Astrocyte (in vitro differentiated cells and primary cell): ENCODE measurements around the gene SMG5. TPM values are rescaled to one million over a fixed set of nuclear protein-coding genes. Genes with fewer than 3 reads are reported as not detected.

Experiments
- DNase-seq: peaks from one replicate; pipeline ENCODE4 v3.0.0-alpha.2; 2010; ENCODE audit warnings: low read depth
- FAIRE-seq: peaks from 2 replicates; lab custom pipeline; 2011; peaks lifted over from hg19 to GRCh38; lab: Jason Lieb, UNC
- H2AFZ ChIP-seq: 2 replicates; pipeline ENCODE4 v1.6.0; 2012; ENCODE audit warnings: low read depth, low read length, inconsistent platforms
- H3K27ac ChIP-seq: 2 replicates; pipeline ENCODE4 v1.5.1; 2011; ENCODE audit warnings: low read depth, low read length, inconsistent platforms
- H3K27me3 ChIP-seq: 2 replicates; pipeline ENCODE4 v1.6.0; 2011; ENCODE audit warnings: low read length, inconsistent platforms; ENCODE audit not compliant: insufficient read depth
- H3K36me3 ChIP-seq: 2 replicates; pipeline ENCODE4 v1.5.1; 2011; ENCODE audit warnings: low read length, inconsistent platforms; ENCODE audit not compliant: insufficient read depth
- H3K4me1 ChIP-seq: 2 replicates; pipeline ENCODE4 v1.5.1; 2011; ENCODE audit warnings: low read length, inconsistent platforms; ENCODE audit not compliant: insufficient read depth
- H3K4me2 ChIP-seq: 2 replicates; pipeline ENCODE4 v1.6.0; 2012; ENCODE audit warnings: low read length, inconsistent platforms
- H3K4me3 ChIP-seq: 2 replicates; pipeline ENCODE4 v1.5.1; 2011; ENCODE audit warnings: low read depth, mild to moderate bottlenecking, low read length, inconsistent platforms; ENCODE audit not compliant: insufficient read depth
- H3K79me2 ChIP-seq: 2 replicates; pipeline ENCODE4 v1.6.0; 2012; ENCODE audit warnings: mild to moderate bottlenecking, low read length, inconsistent platforms; ENCODE audit not compliant: insufficient read depth
- H3K9ac ChIP-seq: 2 replicates; pipeline ENCODE4 v1.6.0; 2012; ENCODE audit warnings: mild to moderate bottlenecking, low read length, inconsistent platforms
- H3K9me3 ChIP-seq: 2 replicates; pipeline ENCODE4 v1.5.1; 2012; ENCODE audit warnings: low read depth, mild to moderate bottlenecking, low read length, inconsistent platforms; ENCODE audit not compliant: insufficient read depth
- H4K20me1 ChIP-seq: 2 replicates; pipeline ENCODE4 v1.6.0; 2012; ENCODE audit warnings: low read length, inconsistent platforms; ENCODE audit not compliant: insufficient read depth
- H3K27ac Mint-ChIP-seq: one replicate; pipeline ENCODE4 v1.8.0; 2021; ENCODE audit warnings: mild to moderate bottlenecking, mixed read lengths; ENCODE audit not compliant: unreplicated experiment
- H3K27me3 Mint-ChIP-seq: one replicate; pipeline ENCODE4 v1.8.0; 2021; ENCODE audit warnings: low read depth, mixed read lengths; ENCODE audit not compliant: unreplicated experiment
- H3K36me3 Mint-ChIP-seq: one replicate; pipeline ENCODE4 v1.8.0; 2021; ENCODE audit warnings: low read depth, mixed read lengths; ENCODE audit not compliant: unreplicated experiment
- H3K4me1 Mint-ChIP-seq: one replicate; pipeline ENCODE4 v1.8.0; 2021; ENCODE audit warnings: low read depth, mixed read lengths; ENCODE audit not compliant: unreplicated experiment
- H3K4me3 Mint-ChIP-seq: one replicate; pipeline ENCODE4 v1.8.0; 2021; ENCODE audit warnings: mild to moderate bottlenecking, moderate library complexity, mixed read lengths; ENCODE audit not compliant: unreplicated experiment
- H3K9me3 Mint-ChIP-seq: one replicate; pipeline ENCODE4 v1.8.0; 2021; ENCODE audit warnings: mild to moderate bottlenecking, mixed read lengths; ENCODE audit not compliant: unreplicated experiment
- CTCF ChIP-seq: IDR thresholded peaks from 2 replicates; pipeline ENCODE4 v1.5.1; 2011; ENCODE audit warnings: low read depth, mild to moderate bottlenecking, inconsistent platforms, low read length, moderate library complexity; ENCODE audit not compliant: insufficient read depth
- EZH2 ChIP-seq: IDR thresholded peaks from 2 replicates; pipeline ENCODE4 v1.6.1; 2012; ENCODE audit warnings: mild to moderate bottlenecking, low read length, inconsistent platforms; ENCODE audit not compliant: insufficient read depth
- total RNA-seq: library from RNA; stranded (reverse); gene quantifications from 2 replicates; pipeline ENCODE4 v1.2.1, GENCODE V29; 2021

Gene SMG5
- total RNA-seq, 1 donor from 2014 or later = 81.4 TPM

- DNase-seq (no peak), FAIRE-seq (no peak)
- Histone ChIP-seq H3K9ac (no peak overlapping the region), H3K27me3 (no peaks in the 10 kb centered on the region), H3K27ac (no peak overlapping the region), H3K79me2 (peaks cover 28% of the 10 kb centered on the region), H3K9me3 (no peaks in the 10 kb centered on the region), H3K4me2 (no peak overlapping the region), H3K4me3 (no peak overlapping the region), H2AFZ (no peak overlapping the region), H4K20me1 (peaks cover 10% of the 10 kb centered on the region), H3K36me3 (peaks cover 6% of the 10 kb centered on the region), H3K4me1 (peaks cover 5% of the 10 kb centered on the region)
- Mint-ChIP-seq H3K36me3 (peaks cover 33% of the 10 kb centered on the region), H3K4me1 (peaks cover 4% of the 10 kb centered on the region), H3K27me3 (no peaks in the 10 kb centered on the region), H3K4me3 (no peak overlapping the region), H3K27ac (no peak overlapping the region), H3K9me3 (no peaks in the 10 kb centered on the region)
- no peak for TF ChIP-seq CTCF
These were observed 71.4 kb downstream of the SMG5 start for GRCh38 chr1:156211243-156211642.

GRCh38 chr1:156204686-156205085, 77.9 kb downstream of the SMG5 start:
- FAIRE-seq (no peak), DNase-seq (no peak)
- no peaks in the 10 kb centered on the region for H3K4me1 Mint-ChIP-seq
- no peak overlapping the region for H2AFZ ChIP-seq
- no peak overlapping the region for H3K4me3 ChIP-seq
- peaks cover 21% of the 10 kb centered on the region for H3K36me3 ChIP-seq
- TF ChIP-seq CTCF (no peak), EZH2 (no peak)
- peaks cover 40% of the 10 kb centered on the region for H3K79me2 ChIP-seq
- no peaks in the 10 kb centered on the region for H3K9me3 ChIP-seq
- no peaks in the 10 kb centered on the region for H3K9me3 Mint-ChIP-seq
- H3K4me3 Mint-ChIP-seq = no peak overlapping the region
- H3K27me3 Mint-ChIP-seq = no peaks in the 10 kb centered on the region
- H3K4me1 ChIP-seq = peaks cover 6% of the 10 kb centered on the region
- H3K36me3 Mint-ChIP-seq = peaks cover 21% of the 10 kb centered on the region
- H3K4me2 ChIP-seq = no peak overlapping the region
- H3K27ac ChIP-seq = no peak overlapping the region
- no peak overlapping the region for H3K9ac ChIP-seq
- peaks cover 45% of the 10 kb centered on the region for H4K20me1 ChIP-seq
- H3K27ac Mint-ChIP-seq = no peak overlapping the region
- no peaks in the 10 kb centered on the region for H3K27me3 ChIP-seq

GRCh38 chr1:156203331-156203730, 79.3 kb downstream of the SMG5 start:
- H4K20me1 ChIP-seq = peaks cover 58% of the 10 kb centered on the region
- no peak overlapping the region for H3K4me3 Mint-ChIP-seq
- H3K36me3 ChIP-seq = peaks cover 22% of the 10 kb centered on the region
- no peaks in the 10 kb centered on the region for H3K9me3 ChIP-seq
- H3K79me2 ChIP-seq = peaks cover 54% of the 10 kb centered on the region
- H3K36me3 Mint-ChIP-seq = peaks cover 20% of the 10 kb centered on the region
- H3K4me1 Mint-ChIP-seq = peaks cover 4% of the 10 kb centered on the region
- no peaks in the 10 kb centered on the region for H3K27me3 ChIP-seq
- H3K4me3 ChIP-seq = no peak overlapping the region
- FAIRE-seq = no peak
- no peak for TF ChIP-seq EZH2
- TF ChIP-seq CTCF = no peak
- no peak overlapping the region for H3K27ac Mint-ChIP-seq
- DNase-seq = peak; percentile 73
- H3K4me2 ChIP-seq = peak overlapping the region; percentile 55
- no peaks in the 10 kb centered on the region for H3K27me3 Mint-ChIP-seq
- H3K9me3 Mint-ChIP-seq = no peaks in the 10 kb centered on the region
- peaks cover 6% of the 10 kb centered on the region for H3K4me1 ChIP-seq
- no peak overlapping the region for H3K9ac ChIP-seq
- H3K27ac ChIP-seq = no peak overlapping the region
- H2AFZ ChIP-seq = no peak overlapping the region
